ENCODE results near the gene RETREG1.

RETREG1 gene

GRCh38 chr5:16595881-16596580, 20.8 kb downstream of the RETREG1 start:
- H3K9me2 ChIP-seq (ENCODE audit: low read depth, low read length) = no peaks in the 10 kb centered on the region
- no peak overlapping the region for H3K9ac ChIP-seq (ENCODE audit: low read length)
- no peaks in the 10 kb centered on the region for H3F3A ChIP-seq (ENCODE audit: insufficient read depth, low read length)
- no peak for TF ChIP-seq EZH2 (IDR thresholded peaks at IDR 0.05; ENCODE audit: borderline replicate concordance, low read length)
- TF ChIP-seq CTCF (IDR thresholded peaks at IDR 0.05; ENCODE audit: low read length) = no peak
- H3K27me3 ChIP-seq (ENCODE audit: insufficient read depth, low read length) = no peaks in the 10 kb centered on the region
- H3K27ac ChIP-seq (ENCODE audit: low read depth, low read length, poor library complexity, severe bottlenecking) = no peak overlapping the region
- no peaks in the 10 kb centered on the region for H3K4me1 ChIP-seq (ENCODE audit: insufficient read depth, low read length, severe bottlenecking)
- no peaks in the 10 kb centered on the region for H3K9me3 ChIP-seq (ENCODE audit: low read length)
- H3K4me2 ChIP-seq (ENCODE audit: low read length) = no peak overlapping the region
- no peaks in the 10 kb centered on the region for H3K79me2 ChIP-seq (ENCODE audit: insufficient read depth, low read length)
- no peaks in the 10 kb centered on the region for H3K36me3 ChIP-seq (ENCODE audit: insufficient read depth, low read length)
- no peak overlapping the region for H3K4me3 ChIP-seq (ENCODE audit: low read depth, low read length, poor library complexity, severe bottlenecking)
- no peak overlapping the region for H2AFZ ChIP-seq (ENCODE audit: low read length)
- H4K20me1 ChIP-seq (ENCODE audit: insufficient read depth, low read length) = no peaks in the 10 kb centered on the region

- Histone ChIP-seq H3F3A (ENCODE audit: insufficient read depth, low read length) (no peaks in the 10 kb centered on the region), H3K9me3 (ENCODE audit: low read length) (no peaks in the 10 kb centered on the region), H4K20me1 (ENCODE audit: insufficient read depth, low read length) (no peaks in the 10 kb centered on the region), H3K27me3 (ENCODE audit: insufficient read depth, low read length) (no peaks in the 10 kb centered on the region), H3K9me2 (ENCODE audit: low read depth, low read length) (no peaks in the 10 kb centered on the region), H3K79me2 (ENCODE audit: insufficient read depth, low read length) (no peaks in the 10 kb centered on the region), H3K4me2 (ENCODE audit: low read length) (no peak overlapping the region), H3K4me3 (ENCODE audit: low read depth, low read length, poor library complexity, severe bottlenecking) (no peak overlapping the region), H2AFZ (ENCODE audit: low read length) (no peak overlapping the region), H3K36me3 (ENCODE audit: insufficient read depth, low read length) (no peaks in the 10 kb centered on the region), H3K27ac (ENCODE audit: low read depth, low read length, poor library complexity, severe bottlenecking) (no peak overlapping the region), H3K4me1 (ENCODE audit: insufficient read depth, low read length, severe bottlenecking) (no peaks in the 10 kb centered on the region), H3K9ac (ENCODE audit: low read length) (no peak overlapping the region)
- no peak for TF ChIP-seq EZH2 (IDR thresholded peaks at IDR 0.05; ENCODE audit: borderline replicate concordance, low read length)
Measured at GRCh38 chr5:16593628-16594027, 23.2 kb downstream of the RETREG1 start.

GRCh38 chr5:16593013-16593412, 23.8 kb downstream of the RETREG1 start:
- H3K36me3 ChIP-seq (ENCODE audit: insufficient read depth, low read length) = no peaks in the 10 kb centered on the region
- H2AFZ ChIP-seq (ENCODE audit: low read length) = no peak overlapping the region
- no peaks in the 10 kb centered on the region for H3K9me3 ChIP-seq (ENCODE audit: low read length)
- H4K20me1 ChIP-seq (ENCODE audit: insufficient read depth, low read length) = no peaks in the 10 kb centered on the region
- no peak overlapping the region for H3K27ac ChIP-seq (ENCODE audit: low read depth, low read length, poor library complexity, severe bottlenecking)
- no peaks in the 10 kb centered on the region for H3F3A ChIP-seq (ENCODE audit: insufficient read depth, low read length)
- no peaks in the 10 kb centered on the region for H3K4me1 ChIP-seq (ENCODE audit: insufficient read depth, low read length, severe bottlenecking)
- no peak overlapping the region for H3K4me2 ChIP-seq (ENCODE audit: low read length)
- no peak overlapping the region for H3K4me3 ChIP-seq (ENCODE audit: low read depth, low read length, poor library complexity, severe bottlenecking)
- TF ChIP-seq CTCF (IDR thresholded peaks at IDR 0.05; ENCODE audit: low read length) = no peak
- TF ChIP-seq EZH2 (IDR thresholded peaks at IDR 0.05; ENCODE audit: borderline replicate concordance, low read length) = no peak
- no peaks in the 10 kb centered on the region for H3K79me2 ChIP-seq (ENCODE audit: insufficient read depth, low read length)
- no peaks in the 10 kb centered on the region for H3K27me3 ChIP-seq (ENCODE audit: insufficient read depth, low read length)
- H3K9ac ChIP-seq (ENCODE audit: low read length) = no peak overlapping the region
- no peaks in the 10 kb centered on the region for H3K9me2 ChIP-seq (ENCODE audit: low read depth, low read length)

GRCh38 chr5:16592255-16592654, 24.5 kb downstream of the RETREG1 start:
- Histone ChIP-seq H3K79me2 (ENCODE audit: insufficient read depth, low read length) (no peaks in the 10 kb centered on the region), H3K9me2 (ENCODE audit: low read depth, low read length) (no peaks in the 10 kb centered on the region), H3K9me3 (ENCODE audit: low read length) (no peaks in the 10 kb centered on the region), H3K9ac (ENCODE audit: low read length) (no peak overlapping the region), H3K27me3 (ENCODE audit: insufficient read depth, low read length) (no peaks in the 10 kb centered on the region), H3K4me3 (ENCODE audit: low read depth, low read length, poor library complexity, severe bottlenecking) (no peak overlapping the region), H3K4me2 (ENCODE audit: low read length) (no peak overlapping the region), H3F3A (ENCODE audit: insufficient read depth, low read length) (no peaks in the 10 kb centered on the region), H4K20me1 (ENCODE audit: insufficient read depth, low read length) (no peaks in the 10 kb centered on the region), H3K4me1 (ENCODE audit: insufficient read depth, low read length, severe bottlenecking) (no peaks in the 10 kb centered on the region), H3K36me3 (ENCODE audit: insufficient read depth, low read length) (no peaks in the 10 kb centered on the region), H3K27ac (ENCODE audit: low read depth, low read length, poor library complexity, severe bottlenecking) (no peak overlapping the region), H2AFZ (ENCODE audit: low read length) (no peak overlapping the region)
- TF ChIP-seq EZH2 (IDR thresholded peaks at IDR 0.05; ENCODE audit: borderline replicate concordance, low read length) = no peak
- TF ChIP-seq CTCF (IDR thresholded peaks at IDR 0.05; ENCODE audit: low read length) = no peak
